Measurements from ENCODE around the gene AFF3. TPM values are rescaled to one million over a fixed set of nuclear protein-coding genes. Genes with fewer than 3 reads are reported as not detected.
A peak's percentile ranks its signal among the peaks of the same experiment; 100 is the strongest.
"Not testable (repeated sequence)": the region's sequence is repeated elsewhere in the genome, so short reads cannot be mapped to it uniquely, and the experiment has no call there.

Gene AFF3
- total RNA-seq, 1 donor from 2014 or later = 7.3 TPM

DNA sequence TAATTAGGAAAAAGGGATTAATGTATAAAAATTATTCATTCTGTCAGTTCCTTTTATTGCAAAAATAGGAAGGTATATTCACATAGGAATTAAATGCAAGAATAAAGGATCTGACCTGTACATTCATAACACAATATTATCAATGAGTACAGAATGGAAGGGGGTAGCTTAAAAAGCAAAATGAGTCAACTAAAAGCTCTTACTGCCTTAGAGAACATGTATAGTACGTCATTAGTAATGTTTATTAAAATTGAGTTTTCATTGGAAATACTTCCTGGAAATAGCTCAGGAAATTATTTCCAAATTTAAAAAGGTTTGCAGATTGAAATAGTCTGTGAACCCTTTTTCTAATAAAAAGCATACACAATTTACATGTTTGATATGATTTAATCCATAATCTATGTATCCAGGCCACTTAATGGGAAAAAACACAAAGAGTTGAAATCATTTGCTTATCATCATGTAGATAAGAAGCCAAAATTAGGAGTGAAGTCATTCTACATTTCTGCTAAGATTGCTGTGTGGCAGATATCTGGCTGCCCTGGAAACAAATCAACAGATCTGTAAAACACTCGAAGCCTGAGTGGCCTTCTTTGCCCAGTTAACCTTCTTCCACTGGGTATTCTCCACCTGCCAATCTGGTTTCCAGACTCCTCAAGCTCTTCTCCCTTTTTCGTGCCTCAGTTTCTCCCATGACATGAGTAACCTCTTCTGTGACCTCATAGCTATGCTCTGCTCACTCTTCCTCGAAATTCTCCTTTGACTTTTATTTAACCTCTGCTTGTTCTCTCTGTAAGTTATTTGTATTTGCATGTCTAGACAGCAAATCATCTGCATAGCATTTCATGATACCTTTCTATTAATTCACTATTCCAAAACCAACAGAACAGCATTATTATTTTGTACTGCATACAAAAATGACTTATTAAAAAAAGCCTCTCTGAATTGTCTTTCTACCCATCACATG, 471.3 kb downstream of the AFF3 start:
- Mint-ChIP-seq H3K4me3 (ENCODE audit: low read depth) (no peak overlapping the region), H3K9me3 (ENCODE audit: low read depth) (peaks cover 16% of the 10 kb centered on the region), H3K27me3 (no peaks in the 10 kb centered on the region), H3K4me1 (ENCODE audit: low read depth) (peaks cover 8% of the 10 kb centered on the region), H3K27ac (no peak overlapping the region), H3K36me3 (ENCODE audit: insufficient read depth) (peaks cover 1% of the 10 kb centered on the region)
- TF ChIP-seq, protein P1, sequence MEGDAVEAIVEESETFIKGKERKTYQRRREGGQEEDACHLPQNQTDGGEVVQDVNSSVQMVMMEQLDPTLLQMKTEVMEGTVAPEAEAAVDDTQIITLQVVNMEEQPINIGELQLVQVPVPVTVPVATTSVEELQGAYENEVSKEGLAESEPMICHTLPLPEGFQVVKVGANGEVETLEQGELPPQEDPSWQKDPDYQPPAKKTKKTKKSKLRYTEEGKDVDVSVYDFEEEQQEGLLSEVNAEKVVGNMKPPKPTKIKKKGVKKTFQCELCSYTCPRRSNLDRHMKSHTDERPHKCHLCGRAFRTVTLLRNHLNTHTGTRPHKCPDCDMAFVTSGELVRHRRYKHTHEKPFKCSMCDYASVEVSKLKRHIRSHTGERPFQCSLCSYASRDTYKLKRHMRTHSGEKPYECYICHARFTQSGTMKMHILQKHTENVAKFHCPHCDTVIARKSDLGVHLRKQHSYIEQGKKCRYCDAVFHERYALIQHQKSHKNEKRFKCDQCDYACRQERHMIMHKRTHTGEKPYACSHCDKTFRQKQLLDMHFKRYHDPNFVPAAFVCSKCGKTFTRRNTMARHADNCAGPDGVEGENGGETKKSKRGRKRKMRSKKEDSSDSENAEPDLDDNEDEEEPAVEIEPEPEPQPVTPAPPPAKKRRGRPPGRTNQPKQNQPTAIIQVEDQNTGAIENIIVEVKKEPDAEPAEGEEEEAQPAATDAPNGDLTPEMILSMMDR (IDR thresholded peaks at IDR 0.05; ENCODE audit: unreplicated experiment) = no peak
- DNase-seq (ENCODE audit: low spot score, unreplicated experiment) = no peak

DNA sequence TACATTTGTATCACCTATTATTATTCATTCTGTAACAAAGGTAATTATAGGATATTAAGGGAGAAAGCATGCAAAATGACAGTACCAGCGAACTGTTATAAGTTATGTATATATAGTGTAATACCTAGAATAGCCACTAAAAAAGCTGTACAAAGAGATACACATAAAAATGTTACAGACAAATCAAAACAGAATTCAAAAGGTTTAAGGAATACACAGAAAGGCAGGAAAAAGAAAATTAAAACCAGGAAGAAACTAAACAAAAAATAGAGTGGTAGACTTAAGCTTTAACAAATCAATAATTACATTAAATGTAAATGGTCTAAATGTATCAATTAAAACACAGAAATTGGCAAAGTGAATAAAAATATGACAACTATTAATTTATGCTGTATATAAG, 476.1 kb downstream of the AFF3 start:
- peaks cover 30% of the 10 kb centered on the region for H3K9me3 Mint-ChIP-seq (ENCODE audit: low read depth)
- no peak for DNase-seq (ENCODE audit: low spot score, unreplicated experiment)
- peaks cover 3% of the 10 kb centered on the region for H3K4me1 Mint-ChIP-seq (ENCODE audit: low read depth)
- TF ChIP-seq, protein P1 (IDR thresholded peaks at IDR 0.05; ENCODE audit: unreplicated experiment) = peak; percentile 30
- peaks cover 1% of the 10 kb centered on the region for H3K36me3 Mint-ChIP-seq (ENCODE audit: insufficient read depth)
- H3K27ac Mint-ChIP-seq = no peak overlapping the region
- no peaks in the 10 kb centered on the region for H3K27me3 Mint-ChIP-seq
- H3K4me3 Mint-ChIP-seq (ENCODE audit: low read depth) = no peak overlapping the region

DNA sequence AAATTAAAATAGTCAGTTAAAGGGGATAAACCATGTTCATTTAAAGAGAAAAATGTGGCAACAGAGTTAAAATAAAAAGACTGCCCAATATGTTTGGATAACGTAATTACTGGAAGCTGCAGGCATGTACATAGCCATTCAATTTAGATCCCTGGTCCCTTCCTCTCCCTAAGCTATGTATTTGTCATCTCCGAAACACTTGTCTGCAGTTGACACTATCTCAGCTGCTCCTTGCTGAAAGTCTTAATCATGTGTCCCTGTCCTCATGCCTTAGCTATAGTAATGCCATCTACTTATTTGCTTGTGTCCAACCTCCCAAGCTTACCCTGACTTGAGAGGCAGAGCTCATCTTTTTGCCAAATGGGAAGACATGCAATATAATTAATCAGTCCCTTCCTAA, 478.7 kb downstream of the AFF3 start:
- Mint-ChIP-seq H3K27me3 (no peaks in the 10 kb centered on the region), H3K9me3 (ENCODE audit: low read depth) (peaks cover 26% of the 10 kb centered on the region), H3K27ac (no peak overlapping the region), H3K36me3 (ENCODE audit: insufficient read depth) (no peaks in the 10 kb centered on the region), H3K4me3 (ENCODE audit: low read depth) (no peak overlapping the region), H3K4me1 (ENCODE audit: low read depth) (no peaks in the 10 kb centered on the region)
- no peak for DNase-seq (ENCODE audit: low spot score, unreplicated experiment)
- TF ChIP-seq, protein P1 (IDR thresholded peaks at IDR 0.05; ENCODE audit: unreplicated experiment) = no peak

DNA sequence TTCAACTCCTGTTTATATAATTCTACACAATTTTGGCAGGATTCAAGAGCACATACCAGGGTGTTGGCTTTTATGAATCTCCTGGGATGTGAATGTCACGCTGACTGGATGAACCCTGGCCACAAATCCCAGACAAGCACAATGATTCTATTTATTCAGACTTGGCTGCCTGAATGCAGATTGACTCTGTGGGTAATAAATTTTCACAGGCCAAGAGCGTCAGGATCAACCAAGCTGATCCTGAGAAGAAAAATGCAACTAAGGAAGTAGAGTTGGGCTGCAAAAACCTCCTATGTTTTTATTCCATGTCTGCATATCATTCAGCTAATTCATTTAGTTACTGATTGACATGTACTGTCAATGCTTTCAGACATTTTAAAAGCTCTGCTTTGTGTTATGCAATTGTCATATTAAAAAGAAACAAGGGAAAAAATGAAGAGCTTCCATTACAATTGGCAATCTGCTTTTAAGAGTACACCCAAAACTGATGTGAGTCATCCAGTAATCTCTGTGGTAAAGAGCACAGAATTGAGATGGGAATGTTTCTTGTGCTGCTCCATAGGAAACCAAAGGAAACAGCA, 479.5 kb downstream of the AFF3 start:
- H3K36me3 Mint-ChIP-seq (ENCODE audit: insufficient read depth) = no peaks in the 10 kb centered on the region
- H3K27ac Mint-ChIP-seq = no peak overlapping the region
- TF ChIP-seq, protein P1 (IDR thresholded peaks at IDR 0.05; ENCODE audit: unreplicated experiment) = no peak
- no peaks in the 10 kb centered on the region for H3K4me1 Mint-ChIP-seq (ENCODE audit: low read depth)
- H3K27me3 Mint-ChIP-seq = no peaks in the 10 kb centered on the region
- DNase-seq (ENCODE audit: low spot score, unreplicated experiment) = no peak
- H3K4me3 Mint-ChIP-seq (ENCODE audit: low read depth) = no peak overlapping the region
- H3K9me3 Mint-ChIP-seq (ENCODE audit: low read depth) = peaks cover 26% of the 10 kb centered on the region

DNA sequence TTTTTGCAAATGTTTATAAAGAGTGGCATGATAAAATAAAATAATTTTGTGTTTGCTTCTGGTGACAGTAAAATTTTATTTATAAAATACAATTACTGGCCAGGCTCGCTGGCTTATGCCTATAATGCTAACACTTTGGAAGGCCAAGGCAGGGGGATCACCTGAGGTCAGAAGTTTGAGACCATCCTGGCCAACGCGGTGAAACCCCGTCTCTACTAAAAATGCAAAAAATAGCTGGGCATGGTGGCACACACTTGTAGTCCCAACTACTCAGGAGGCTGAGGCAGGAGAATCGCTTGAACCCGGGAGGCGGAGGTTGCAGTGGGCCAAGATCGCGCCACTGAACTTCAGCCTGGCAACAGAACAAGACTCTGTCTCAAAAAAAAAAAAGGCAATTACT, 480.6 kb downstream of the AFF3 start:
- not testable (repeated sequence) for H3K4me3 Mint-ChIP-seq (ENCODE audit: low read depth); H3K4me1 Mint-ChIP-seq (ENCODE audit: low read depth)
- peak overlapping the region; percentile 49 for H3K27ac Mint-ChIP-seq

More for the DNA sequence above, 480.6 kb downstream of the AFF3 start:
- not testable (repeated sequence) for H3K36me3 Mint-ChIP-seq (ENCODE audit: insufficient read depth); H3K27me3 Mint-ChIP-seq; DNase-seq (ENCODE audit: low spot score, unreplicated experiment)
- peaks cover 21% of the 10 kb centered on the region for H3K9me3 Mint-ChIP-seq (ENCODE audit: low read depth)

Data from progenitor cell of endocrine pancreas (in vitro differentiated cells).